NCI-H510A treated with DMSO at 0.1 percent for 48 hours (cell line): Measurements from ENCODE around the gene IGF2.

Source experiments
- DNase-seq: peaks from one replicate; lab custom pipeline; 2025; lab: John Stamatoyannopoulos, UW

The IGF2 gene

DNA sequence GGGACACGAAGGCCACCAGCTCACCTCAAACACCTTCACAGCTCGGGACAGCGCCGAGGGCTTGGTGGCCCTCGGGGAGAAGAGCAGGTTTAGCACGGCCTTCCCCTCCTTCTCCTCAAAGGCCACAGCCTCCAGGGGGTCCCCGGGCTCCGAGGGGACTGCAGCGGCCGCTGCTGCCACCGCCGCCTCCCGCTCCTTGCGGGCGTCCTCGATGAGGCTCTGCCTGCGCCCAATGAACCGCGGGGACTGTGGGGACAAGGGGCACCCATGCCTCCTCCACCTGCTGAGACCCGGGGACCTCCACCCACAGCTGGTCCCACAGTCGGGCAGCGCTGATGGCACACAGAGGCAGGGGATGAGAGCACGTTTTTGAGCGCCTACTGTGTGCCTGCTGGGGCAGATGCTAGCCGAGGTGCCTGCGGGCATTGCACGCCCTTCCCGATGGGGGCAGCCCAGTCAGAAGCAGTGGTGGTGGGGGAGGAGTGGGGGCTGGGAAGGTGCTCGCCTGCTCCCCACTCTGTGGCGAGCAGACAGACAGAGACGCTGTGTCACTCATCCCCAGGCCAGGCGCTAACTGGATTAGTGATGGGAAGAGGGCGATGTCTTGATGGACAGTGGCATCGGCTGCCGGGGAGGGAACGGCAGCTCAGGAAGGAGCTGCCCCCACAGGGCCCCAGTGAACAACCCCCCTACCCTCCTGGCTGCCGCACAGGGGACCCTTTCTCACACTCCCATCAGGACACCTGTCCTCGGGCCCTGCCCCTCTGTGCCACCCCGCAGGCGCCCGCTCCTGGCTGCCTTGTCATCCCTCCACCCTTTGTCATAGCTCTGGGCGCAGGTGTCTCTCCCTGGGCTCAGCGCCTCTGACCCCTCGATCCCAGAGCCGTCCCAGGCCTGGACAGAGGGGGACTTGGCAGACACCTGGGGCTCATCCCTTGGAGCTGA, 30.7 kb upstream of the IGF2 start:
- DNase-seq, result no peak

DNA sequence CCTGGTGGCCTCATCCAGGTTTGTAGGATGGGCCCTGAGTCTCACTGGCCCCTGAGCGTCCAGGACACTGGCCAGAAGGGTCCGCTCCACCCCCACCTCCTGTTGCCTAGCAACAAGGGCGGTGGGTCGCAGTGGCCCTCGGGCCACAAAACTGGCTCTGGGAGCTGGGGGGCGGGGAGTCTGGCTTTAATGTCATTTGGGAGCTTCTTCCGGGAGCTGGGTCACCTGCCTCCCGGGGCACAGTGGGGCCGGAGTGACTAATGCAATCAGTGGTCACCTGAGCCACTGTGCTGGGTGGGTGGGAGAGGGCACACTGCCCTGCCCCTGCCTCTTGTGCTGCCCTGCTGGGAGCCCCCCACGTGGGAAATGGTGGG, 29.8 kb upstream of the IGF2 start:
- DNase-seq, result no peak

DNA sequence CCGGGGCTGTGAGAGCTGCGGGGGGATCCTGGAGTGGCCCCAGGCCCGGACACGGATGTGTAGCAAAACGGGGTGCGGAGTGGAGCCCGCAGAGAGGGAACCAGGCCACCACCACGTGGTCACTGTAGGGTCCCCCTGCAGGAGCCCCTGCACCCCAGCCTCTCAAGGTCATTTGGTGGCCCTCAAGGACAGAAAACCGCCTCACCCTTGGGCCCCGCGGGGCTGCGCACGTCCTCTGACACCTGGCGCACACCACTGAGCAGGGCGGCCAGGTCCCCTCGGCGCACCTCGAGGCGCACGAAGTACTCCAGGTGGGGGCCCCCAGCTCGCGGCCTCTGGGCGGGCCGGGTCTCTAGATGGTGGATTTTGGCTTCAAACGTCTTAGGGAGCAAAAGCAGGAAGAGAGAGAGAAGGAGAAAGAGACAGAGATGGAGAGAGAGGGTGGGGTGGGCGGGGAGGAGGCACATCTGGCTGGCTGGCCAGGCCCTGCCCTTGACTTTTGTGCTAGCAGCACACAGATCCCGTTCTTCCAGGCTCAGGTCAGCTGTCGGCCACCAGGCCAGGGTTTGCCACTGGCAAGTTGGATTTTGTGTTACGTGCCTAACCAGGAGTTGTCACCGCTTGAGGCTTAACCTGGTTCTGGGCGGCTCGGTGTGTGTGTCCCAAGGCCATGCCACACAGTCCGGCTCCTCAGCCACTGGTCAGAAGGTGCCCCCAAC, 29.3 kb upstream of the IGF2 start:
- no peak for DNase-seq

DNA sequence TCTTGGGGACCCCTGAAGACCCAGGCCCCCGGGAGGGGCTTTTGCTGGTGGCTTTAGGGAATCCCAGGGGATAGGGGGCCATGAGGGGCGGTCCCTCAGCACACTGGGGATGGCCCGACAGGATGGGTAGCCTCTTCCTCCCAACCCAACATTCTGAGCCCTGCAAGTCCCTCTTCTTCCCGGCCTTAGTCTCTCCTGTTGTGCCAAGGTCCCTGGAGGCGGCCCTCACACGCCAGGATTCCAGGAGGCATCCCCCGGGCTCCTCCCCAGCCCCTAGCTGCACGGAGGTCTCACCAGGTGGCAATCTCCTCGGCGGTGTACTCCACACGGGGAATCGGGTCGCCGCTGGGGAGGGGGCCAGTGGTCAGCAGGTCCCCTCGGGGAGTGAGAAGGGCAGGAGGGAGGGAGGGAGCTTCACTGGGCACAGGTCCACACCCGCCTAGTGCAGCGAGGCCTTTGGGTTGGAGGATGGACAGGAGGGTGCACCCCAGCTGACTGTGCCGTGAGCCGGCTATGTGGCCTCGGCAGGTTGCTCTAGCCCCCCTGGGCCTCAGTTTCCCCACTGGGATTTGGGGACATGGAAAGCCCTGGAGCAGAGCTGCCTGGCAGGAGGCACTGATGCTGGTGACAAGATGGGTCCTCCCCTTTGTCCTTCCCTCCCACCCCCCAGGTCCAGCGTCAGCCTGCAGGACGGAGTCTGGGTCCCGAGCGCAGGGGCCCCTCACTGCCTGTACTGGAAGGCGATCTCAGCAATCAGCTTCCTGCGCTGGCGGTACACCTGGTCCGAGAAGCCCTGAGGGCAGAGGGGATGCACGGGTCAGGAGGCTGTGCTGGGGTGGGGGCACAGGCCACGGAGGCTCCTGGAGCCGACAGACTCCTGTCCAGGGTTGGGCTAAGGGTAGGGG, 28.2 kb upstream of the IGF2 start:
- DNase-seq, result no peak

DNA sequence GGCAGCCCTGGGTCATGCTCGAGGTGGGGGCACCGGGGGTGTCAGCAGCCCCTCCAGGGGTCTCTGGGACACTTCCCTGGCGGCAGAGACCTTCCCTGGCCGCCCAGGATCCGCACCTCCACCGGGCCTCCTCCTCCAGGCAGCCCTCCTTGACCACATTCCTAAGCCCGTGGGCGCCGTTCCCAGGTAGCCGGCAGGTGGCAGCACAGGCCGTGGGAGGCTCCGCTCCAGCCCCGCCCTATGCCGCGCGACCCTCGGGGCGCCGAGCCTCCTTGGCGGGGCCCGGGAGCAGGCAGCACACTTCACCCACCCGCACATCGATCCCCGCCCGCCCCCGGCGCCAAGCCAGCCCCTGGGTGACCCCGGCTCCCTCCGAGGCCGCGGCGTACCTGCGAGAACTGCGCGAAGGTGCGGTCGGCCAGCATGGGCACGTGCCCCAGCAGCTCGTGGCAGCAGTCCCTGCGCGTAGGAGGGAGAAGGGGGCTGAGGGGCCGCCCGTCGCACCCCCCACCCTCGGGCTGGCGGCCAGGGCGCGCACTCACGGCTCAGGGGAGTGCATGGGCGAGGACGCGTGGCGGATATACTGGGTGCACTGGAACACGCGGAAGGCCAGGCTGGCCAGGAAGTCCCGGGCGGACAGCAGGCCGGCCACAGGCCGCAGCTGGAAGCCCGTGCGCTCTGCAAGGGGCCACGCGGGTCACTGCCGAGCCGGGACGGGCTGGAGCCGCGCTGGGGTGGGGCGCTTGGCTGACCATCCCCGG, 27.1 kb upstream of the IGF2 start:
- no peak for DNase-seq

DNA sequence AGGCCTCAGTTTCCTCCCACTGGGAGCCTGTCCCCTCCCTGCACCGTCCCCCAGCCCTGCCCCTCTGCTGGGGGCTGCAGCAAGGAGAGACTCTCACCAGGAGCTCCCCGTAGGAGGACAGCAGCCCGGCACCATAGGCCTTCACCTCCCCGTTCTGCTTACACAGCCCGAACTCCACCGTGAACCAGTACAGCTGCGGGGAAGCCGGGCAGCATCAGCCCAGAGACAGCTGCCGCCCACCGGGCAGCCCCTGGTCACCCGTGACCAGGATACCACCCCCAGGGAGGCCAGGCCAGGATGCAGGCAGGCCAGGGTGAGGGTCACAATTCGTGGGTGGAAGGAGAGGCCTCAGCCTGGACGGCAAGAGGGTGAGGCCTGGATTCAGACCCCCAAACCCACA, 26.4 kb upstream of the IGF2 start:
- no peak for DNase-seq

DNA sequence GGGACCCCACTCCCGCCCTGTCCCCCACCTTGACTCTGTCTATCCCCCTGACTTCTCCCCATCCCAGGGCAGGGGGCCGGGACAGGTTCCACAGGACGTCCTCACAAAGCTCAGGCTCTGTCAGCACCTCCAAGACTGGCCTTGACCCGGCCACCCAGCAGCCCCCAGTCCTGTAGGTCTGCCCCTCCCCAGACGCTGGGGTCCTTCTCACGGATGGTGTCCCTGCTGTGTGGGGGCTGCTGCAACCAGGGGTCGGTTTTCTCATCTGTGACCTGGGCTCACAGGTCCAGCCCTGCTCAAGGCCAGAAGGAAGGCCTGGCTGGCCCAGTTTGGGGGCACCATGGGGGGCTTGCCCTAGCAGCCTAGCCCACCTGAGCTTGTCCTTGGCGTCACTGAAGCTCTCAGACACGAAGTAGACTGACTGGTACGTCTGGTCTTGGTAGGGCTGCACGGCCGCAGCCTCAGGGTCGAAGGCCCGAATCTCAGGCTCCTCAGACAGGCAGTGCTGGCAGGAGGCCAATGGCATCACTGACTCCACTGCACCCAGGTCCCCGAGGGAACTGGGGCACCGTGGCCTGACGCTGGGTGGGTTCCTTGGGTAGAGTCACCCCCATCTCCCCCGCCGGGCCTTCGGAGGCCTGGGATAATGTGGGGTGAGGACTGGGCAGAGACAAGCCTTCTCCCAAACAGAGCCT, 25.8 kb upstream of the IGF2 start:
- no peak for DNase-seq

DNA sequence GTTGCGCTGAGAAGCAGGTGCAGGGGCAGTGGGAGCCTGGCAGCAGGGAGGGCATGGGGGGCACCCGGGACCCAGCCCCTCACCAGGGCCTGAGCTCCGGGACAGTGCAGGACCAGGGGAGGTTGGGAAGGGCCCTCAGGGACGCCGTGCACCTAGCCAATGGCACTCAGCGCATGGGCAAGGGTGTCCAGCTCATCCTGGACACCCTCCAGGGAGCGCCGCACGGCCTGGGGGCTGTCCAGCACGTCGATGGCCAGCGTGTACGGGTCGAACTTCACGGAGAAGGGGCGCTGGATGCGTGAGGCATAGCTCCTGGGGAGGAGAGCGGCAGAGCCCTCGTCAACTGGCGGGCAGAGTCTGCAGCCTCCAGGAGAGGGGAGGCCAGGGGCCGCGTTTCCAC, 24.9 kb upstream of the IGF2 start:
- no peak for DNase-seq

DNA sequence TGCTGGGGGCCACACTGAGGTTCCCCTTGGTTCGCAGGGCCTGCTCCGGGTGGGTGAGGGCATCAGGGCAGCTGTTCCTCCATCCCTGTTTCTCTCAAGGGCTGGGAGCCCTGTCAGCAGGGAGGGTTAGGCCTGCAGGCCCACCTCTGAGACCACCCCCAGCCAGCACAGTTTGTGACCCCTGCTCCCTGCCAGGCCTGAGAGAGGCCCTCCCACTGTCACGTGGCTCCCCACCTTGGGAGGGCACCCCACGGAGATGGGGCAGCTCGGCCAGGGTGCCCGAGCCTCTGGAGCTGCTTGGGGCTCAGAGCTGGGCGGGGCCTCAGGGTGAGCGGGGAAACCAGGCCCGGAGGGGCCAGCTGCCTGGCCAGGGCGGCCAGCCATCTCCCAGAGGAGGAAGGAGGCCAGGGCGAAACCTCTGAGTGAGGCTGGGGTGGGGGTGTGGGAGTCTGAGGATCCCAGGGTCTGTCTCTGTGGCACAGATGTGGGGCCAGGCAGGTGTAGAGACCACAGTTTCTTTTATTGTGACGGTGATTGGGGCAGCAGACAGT, 24.3 kb upstream of the IGF2 start:
- no peak for DNase-seq

DNA sequence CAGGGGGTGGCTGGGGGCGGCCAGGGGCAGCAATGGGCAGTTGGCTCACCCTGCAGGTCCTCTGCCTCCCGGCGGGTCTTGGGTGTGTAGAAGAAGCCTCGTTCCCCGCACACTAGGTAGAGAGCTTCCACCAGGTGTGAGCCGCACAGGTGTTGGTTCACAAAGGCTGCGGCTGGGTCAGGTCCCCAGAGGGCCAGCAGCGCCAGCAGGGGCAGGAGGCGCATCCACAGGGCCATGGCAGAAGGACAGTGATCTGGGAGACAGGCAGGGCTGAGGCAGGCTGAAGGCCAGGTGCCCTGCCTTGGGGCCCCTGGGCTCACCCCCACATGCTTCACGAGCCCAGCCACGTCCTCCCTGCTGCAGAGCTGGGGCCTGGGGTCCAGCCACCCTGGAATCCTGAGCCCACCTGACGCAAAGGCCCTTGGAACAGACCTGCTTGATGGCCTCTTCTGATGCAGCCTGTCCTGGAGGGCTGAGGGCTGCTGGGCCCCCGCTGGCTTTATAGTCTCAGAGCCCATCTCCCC, 21.6 kb upstream of the IGF2 start, which contains the start of gene INS:
Gene INS, minus strand, starts transcription at position 474 of the 524 bp plus-strand sequence. Its CDS starts 238 bp downstream, at position 236.
- no peak for DNase-seq

DNA sequence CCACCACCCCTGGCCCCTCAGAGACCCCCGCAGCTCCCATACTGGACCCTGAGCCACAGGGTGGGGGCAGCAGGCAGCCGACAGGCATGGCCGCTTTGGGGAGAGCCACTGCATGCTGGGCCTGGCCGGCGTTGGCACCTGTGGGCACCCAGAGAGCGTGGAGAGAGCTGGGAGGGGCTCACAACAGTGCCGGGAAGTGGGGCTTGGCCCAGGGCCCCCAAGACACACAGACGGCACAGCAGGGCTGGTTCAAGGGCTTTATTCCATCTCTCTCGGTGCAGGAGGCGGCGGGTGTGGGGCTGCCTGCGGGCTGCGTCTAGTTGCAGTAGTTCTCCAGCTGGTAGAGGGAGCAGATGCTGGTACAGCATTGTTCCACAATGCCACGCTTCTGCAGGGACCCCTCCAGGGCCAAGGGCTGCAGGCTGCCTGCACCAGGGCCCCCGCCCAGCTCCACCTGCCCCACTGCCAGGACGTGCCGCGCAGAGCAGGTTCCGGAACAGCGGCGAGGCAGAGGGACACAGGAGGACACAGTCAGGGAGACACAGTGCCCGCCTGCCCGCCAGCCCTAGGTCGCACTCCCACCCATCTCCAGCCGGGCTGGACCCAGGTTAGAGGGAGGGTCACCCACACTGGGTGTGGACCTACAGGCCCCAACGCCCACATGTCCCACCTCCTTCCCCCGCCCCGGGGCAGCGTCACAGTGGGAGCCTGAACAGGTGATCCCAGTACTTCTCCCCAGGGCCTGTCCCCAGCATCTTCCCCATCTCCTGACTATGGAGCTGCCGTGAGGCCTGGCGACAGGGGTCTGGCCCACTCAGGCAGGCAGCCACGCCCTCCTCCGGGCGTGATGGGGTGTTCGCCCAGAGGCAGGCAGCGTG, 20.6 kb upstream of the IGF2 start:
- no peak for DNase-seq

DNA sequence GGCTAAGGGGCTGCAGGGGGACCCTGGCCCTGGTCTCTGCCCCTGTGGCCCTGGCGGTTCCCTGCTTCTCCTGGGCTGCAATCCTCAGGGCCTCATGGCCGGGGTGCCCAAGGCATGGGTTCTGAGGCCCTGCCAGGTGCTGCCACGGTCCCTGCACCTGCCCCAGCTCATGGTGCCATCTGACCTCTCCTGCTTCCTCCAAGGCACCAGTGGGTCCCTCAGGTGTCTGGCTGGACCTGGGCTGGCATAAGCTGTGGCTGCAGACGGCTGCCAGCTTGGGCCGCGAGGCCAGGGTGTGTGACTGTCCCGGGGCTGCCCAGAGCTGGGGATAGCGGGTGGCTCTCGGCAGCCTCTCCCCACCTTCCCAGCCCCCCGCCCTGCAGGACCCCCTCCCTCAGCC, 19.8 kb upstream of the IGF2 start:
- no peak for DNase-seq

DNA sequence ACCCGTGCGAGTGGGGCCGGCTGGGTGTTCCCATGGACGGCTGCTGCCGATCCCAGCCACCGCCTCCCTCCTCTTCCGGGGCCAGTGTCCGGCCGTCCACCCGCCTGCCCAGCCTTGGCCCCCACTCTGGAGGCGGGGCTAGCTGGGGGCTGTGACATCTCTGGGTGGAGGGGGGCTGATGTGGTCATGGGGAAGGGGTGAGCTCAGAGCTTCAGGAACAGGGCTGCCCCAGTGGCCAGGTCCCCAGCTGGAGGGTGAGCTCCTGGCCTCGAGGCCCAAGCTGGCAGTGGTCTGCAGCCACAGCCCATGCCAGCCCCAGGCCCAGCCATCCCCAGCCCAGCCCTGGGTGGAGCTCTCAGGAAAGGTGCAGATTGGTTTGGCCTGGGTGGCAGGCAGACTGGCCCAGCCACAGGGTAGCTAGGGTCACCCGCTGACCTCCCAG, 19.1 kb upstream of the IGF2 start:
- DNase-seq, result no peak

DNA sequence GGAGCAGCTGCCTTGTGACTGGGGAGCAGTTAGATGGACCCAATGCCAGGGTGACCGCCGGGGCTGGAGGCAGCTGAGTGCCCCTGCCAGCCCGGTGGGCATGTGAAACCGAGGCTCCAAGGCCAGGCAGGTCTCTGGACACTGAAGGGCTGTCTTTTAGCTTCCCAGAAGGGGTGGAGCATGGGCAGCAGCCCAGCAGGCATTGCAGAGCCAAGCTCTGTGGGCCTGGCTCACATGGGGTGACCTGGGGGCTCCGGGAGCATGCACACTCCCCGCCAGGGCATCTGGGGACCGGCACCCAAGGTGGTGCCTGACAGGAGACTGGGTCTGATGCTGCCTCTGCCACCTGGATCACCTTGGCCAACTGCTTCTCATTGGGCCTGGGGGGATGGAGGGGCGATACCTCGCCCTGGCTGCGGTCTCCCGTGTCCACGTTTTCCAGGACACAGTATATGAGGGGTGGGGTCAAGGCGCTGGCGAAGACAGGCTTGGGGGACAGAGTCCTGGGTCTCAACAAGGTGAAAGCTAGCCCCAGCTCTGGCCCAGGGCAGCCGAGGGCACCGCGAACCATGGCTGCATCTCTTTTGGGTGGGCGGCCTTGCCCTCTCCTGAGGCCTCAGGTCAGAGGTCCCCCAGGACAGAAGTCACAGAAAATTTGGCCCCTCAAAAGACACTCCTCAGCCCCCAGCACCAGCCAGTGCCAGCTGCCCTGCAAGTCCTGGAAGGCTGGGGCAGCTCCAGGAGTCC, 18.3 kb upstream of the IGF2 start:
- no peak for DNase-seq

DNA sequence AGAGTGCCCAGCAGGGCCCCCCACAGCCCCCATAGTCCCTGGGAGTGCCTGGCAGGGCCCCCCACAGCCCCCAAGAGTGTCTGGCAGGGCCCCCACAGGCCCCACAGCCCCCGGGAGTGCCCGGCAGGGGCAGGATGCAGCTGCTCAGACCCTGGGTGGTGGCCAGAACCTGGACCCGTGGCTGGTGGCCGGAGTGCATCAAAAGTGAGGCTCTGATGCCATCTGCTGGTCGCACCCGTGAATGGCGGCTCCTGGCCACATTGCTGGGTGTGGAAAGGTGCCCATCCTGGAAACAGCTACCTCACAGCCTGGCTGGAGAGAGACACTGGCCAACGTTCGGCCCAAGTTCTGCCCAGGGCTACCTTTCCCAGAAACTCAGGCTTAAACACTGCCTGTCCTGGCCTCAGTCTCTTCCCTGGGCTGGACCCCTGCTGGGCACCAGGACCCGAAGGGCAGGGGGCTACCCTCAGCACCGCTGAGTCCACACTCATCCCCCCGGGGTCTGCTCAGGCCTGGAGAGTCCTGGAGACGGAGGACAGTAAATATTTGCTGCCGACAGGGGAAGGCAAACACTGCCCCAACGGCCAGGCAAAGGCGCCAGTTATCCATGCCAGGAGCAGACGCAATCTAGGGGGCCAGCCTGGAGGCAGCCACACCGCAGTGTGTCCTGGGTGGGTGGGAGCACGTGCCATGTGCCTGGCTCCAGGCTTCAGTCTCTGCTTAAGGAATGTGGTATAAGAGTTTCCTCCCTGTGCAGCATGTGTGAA, 17.4 kb upstream of the IGF2 start:
- DNase-seq, result peak; percentile 12

DNA sequence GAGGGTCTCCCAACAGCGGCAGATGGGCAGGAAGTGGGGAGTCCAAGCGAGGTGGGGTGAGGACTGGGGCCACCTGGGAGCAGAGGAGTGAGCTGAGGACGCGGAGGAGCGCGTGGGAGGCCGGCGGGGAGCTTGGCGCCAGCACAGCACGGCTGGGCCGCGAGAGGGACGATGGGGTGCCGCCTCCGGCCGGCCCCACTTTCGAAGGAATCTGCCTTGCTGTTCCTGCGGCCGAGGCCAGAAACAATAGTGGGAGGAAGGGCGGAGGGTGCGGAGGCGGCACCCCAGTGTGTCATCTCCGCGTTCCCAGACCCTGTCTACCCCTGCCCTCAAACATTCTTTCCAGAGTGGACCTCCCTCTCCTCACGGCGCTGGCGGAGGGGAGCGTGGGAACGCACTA, 16.3 kb upstream of the IGF2 start:
- no peak for DNase-seq

DNA sequence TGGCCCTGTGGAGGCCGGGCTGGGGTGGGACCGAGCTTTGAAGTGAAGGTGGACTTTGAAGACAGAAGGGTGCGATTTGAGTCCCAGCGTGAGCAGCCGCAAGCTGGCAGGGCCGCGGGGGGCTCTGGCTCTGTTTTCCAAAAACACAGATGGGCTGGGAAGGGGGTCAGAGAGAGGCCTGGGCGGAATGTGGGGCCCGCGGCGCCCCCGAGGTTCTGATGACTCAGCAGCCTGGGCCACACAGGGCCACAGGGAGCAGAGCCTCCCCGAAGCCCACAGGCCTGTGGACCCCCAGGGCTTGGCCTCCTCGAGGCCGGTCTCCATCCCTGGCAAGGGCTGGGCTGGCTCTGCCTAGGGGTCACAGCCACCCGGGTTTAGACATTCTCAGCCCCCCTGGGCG, 15.7 kb upstream of the IGF2 start:
- no peak for DNase-seq

DNA sequence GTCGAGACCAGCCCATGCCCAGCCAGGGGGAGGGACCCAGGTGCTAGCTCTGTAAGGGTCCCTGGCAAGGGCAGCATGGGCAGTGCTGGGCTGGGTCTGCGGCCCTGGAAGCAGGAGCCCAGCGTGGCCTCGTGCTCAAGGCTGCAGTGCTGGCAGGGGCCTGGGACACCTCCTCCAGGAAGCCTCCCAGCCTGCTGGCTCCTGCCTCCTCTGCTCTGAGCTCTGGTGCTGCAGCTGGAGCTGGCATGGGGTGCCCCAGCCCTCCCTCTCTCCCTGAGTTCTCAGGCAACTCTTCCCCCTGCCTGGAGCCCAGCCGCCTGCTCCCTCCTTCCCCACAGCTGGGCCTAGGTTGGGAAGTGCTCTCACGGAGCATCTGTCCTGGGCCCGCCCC, 15.0 kb upstream of the IGF2 start:
- DNase-seq, result no peak
